Epithelial cell of esophagus (primary cell): ENCODE measurements around the gene MAD1L1.

Source experiments
- DNase-seq: peaks from one replicate; pipeline ENCODE4 v3.0.0; 2010; ENCODE audit warnings: low read depth
- H3K4me3 ChIP-seq: 2 replicates; pipeline ENCODE4 v1.5.1; 2011; ENCODE audit warnings: mild to moderate bottlenecking, low read length, control low read depth
- TF ChIP-seq, protein P1 (sequence below): IDR thresholded peaks from 2 replicates; pipeline ENCODE4 v1.5.1; 2011; ENCODE audit warnings: low read depth, mild to moderate bottlenecking, low read length, control low read depth, inconsistent platforms; ENCODE audit not compliant: insufficient read depth; ENCODE audit errors: missing control alignments

Gene MAD1L1

GRCh38 chr7:1899196-1899595 lies 333.5 kb downstream of the MAD1L1 start:
- H3K4me3 ChIP-seq = no peak overlapping the region
- TF ChIP-seq, protein P1, sequence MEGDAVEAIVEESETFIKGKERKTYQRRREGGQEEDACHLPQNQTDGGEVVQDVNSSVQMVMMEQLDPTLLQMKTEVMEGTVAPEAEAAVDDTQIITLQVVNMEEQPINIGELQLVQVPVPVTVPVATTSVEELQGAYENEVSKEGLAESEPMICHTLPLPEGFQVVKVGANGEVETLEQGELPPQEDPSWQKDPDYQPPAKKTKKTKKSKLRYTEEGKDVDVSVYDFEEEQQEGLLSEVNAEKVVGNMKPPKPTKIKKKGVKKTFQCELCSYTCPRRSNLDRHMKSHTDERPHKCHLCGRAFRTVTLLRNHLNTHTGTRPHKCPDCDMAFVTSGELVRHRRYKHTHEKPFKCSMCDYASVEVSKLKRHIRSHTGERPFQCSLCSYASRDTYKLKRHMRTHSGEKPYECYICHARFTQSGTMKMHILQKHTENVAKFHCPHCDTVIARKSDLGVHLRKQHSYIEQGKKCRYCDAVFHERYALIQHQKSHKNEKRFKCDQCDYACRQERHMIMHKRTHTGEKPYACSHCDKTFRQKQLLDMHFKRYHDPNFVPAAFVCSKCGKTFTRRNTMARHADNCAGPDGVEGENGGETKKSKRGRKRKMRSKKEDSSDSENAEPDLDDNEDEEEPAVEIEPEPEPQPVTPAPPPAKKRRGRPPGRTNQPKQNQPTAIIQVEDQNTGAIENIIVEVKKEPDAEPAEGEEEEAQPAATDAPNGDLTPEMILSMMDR = no peak
- DNase-seq = no peak

DNA sequence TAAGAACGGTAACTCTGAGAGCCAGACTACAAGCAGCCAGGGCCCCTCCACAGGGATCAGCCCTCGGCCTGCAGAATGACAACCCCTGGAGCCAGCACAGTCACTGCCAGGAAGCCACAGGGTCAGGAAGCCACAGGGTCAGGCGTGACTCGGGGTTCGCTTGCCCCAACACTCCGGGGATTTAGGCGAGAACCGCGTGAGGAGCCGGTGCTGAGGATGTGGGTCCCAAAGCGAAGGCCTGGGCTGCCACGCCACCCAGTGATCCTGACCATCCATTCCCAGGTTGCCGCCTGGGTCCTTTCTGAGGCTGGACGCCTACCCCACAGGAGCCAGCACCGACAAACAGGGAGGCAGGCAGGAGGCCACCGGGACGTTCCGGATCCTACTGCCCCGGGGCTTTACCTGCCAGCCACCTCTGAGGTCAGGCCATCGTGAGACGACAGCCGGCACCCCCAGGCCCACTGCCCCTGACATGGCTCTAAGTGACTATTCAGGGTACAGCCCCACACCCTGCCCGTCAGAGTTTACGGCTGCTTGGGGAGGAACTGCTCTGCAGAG lies 334.0 kb downstream of the MAD1L1 start:
- DNase-seq = no peak
- H3K4me3 ChIP-seq = no peak overlapping the region
- TF ChIP-seq, protein P1 = no peak

GRCh38 chr7:1897861-1898627 lies 334.7 kb downstream of the MAD1L1 start:
- H3K4me3 ChIP-seq = no peak overlapping the region
- no peak for DNase-seq
- TF ChIP-seq, protein P1 = no peak

- no peak for DNase-seq
- TF ChIP-seq, protein P1 = no peak
- H3K4me3 ChIP-seq = no peak overlapping the region
Measured at GRCh38 chr7:1897076-1897860, 335.5 kb downstream of the MAD1L1 start.

- DNase-seq = no peak
- H3K4me3 ChIP-seq = no peak overlapping the region
- TF ChIP-seq, protein P1 = no peak
Measured at GRCh38 chr7:1895664-1896515, 336.9 kb downstream of the MAD1L1 start.

DNA sequence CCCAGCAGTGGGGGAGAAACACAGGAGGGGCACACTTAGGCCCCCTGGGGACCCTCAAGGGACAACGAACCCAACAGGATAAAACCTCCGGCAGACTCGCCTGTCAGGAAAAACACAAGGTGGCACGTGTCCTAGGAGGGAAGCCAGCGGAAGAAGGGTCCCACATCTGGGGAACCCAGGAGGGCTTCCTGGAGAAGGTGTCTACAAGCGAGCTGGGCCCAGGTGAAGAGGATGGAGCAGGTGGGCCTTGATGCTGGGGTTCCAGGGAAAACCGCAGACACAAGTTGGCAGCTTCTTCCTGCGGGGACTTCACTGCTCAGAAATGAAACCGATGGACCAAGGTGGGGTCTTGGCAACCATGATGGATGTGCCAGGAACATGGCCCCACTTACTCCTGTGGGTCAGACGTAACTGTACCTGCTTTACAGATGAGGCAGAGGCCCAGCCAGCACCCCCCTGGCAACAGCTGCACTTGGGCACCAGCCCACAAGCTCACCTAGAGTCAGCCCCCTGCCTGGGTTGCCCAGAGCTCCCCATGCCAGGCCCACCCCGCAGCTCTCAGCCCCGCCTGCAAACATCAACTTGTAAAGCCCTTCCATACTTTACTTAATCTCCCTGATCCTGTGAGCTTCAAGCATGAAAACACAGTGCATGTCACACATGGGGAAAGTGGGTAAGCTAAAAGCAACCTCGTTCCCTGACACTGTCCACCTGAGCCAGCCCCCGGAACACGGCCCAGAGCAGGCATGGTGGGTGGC lies 337.7 kb downstream of the MAD1L1 start:
- TF ChIP-seq, protein P1 = no peak
- H3K4me3 ChIP-seq = no peak overlapping the region
- DNase-seq = no peak
